PC-9 (cell line): ENCODE measurements around the gene SMPD1. TPM values are rescaled to one million over a fixed set of nuclear protein-coding genes. Genes with fewer than 3 reads are reported as not detected.

ENCODE experiments used
- BruUV-seq: library from RNA; stranded (reverse); fragments of 400-500 nt; replicated peaks from 2 replicates; lab custom pipeline; 2021; lab: Mats Ljungman, UMichigan
- CTCF ChIA-PET: fragments of 300-600 bp; sonication (Branson Sonifier 250); formaldehyde crosslinking; loops from one replicate; lab custom pipeline; 2022; ENCODE audit warnings: antibody characterized with exemption; lab: Charles Lee
- POLR2A ChIA-PET: fragments of 300-600 bp; sonication (Branson Sonifier 250); formaldehyde crosslinking; loops from one replicate; lab custom pipeline; 2022; ENCODE audit warnings: antibody characterized with exemption; ENCODE audit not compliant: unreplicated experiment; lab: Charles Lee
- DNase-seq, 2 experiments: peaks; one replicate each; pipeline versions ENCODE4 v3.0.0 to v3.0.0-alpha.2; 2015 to 2022; ENCODE audit warnings: mixed read lengths in 1 of 2
- H2AFZ ChIP-seq: fragments of 200-600 bp; sonication (generic); 2 replicates; pipeline ENCODE4 v1.8.1; 2017; ENCODE audit warnings: antibody characterized with exemption
- H3F3A ChIP-seq: fragments of 200-600 bp; sonication (generic); 2 replicates; pipeline ENCODE4 v1.8.1; 2017; ENCODE audit warnings: antibody characterized with exemption, mild to moderate bottlenecking, low read depth; ENCODE audit not compliant: insufficient read depth
- H3K27ac ChIP-seq: fragments of 200-600 bp; sonication (generic); 2 replicates; pipeline ENCODE4 v1.6.1; 2016; ENCODE audit warnings: mixed run types
- H3K27me3 ChIP-seq: fragments of 200-600 bp; sonication (generic); 2 replicates; pipeline ENCODE4 v1.6.1; 2016; ENCODE audit warnings: low read depth, mixed run types; ENCODE audit not compliant: insufficient read depth
- H3K36me3 ChIP-seq: fragments of 200-600 bp; sonication (generic); 2 replicates; pipeline ENCODE4 v1.6.1; 2016; ENCODE audit warnings: low read depth, mixed run types
- H3K4me1 ChIP-seq: fragments of 200-600 bp; sonication (generic); replicated peaks from 2 replicates; pipeline ENCODE4 v1.6.1; 2016; ENCODE audit warnings: mixed run types; ENCODE audit not compliant: insufficient read depth
- H3K4me2 ChIP-seq: fragments of 200-600 bp; sonication (generic); 2 replicates; pipeline ENCODE4 v1.6.1; 2017; ENCODE audit warnings: mixed run types
- H3K4me3 ChIP-seq: fragments of 200-600 bp; sonication (generic); 2 replicates; pipeline ENCODE4 v1.6.1; 2016; ENCODE audit warnings: mixed run types
- H3K79me2 ChIP-seq: fragments of 200-600 bp; sonication (generic); 2 replicates; pipeline ENCODE4 v1.6.1; 2017; ENCODE audit warnings: low read depth, mixed run types
- H3K9me2 ChIP-seq: fragments of 200-600 bp; sonication (generic); 2 replicates; pipeline ENCODE4 v1.8.1; 2017; ENCODE audit warnings: mild to moderate bottlenecking; ENCODE audit not compliant: insufficient read depth
- H3K9me3 ChIP-seq: fragments of 200-600 bp; sonication (generic); 2 replicates; pipeline ENCODE4 v1.8.1; 2016; ENCODE audit warnings: low read depth; ENCODE audit not compliant: insufficient read depth
- H4K20me1 ChIP-seq: fragments of 200-600 bp; sonication (generic); 2 replicates; pipeline ENCODE4 v1.8.1; 2017; ENCODE audit not compliant: insufficient read depth
- EZH2 ChIP-seq: fragments of 200-600 bp; sonication (generic); IDR thresholded peaks from 2 replicates; pipeline ENCODE4 v1.8.0; 2017; ENCODE audit warnings: antibody characterized with exemption, low read depth
- intact Hi-C: fragments of 100-400 bp; cut with micrococcal nuclease; formaldehyde crosslinking; loops from one replicate; pipeline ENCODE4 v1.10.0; 2022; ENCODE audit not compliant: unreplicated experiment
- total RNA-seq: library from RNA; stranded (reverse); gene quantifications from 2 replicates; pipeline ENCODE4 v1.2.3, GENCODE V29; 2021
- TF ChIP-seq, protein P1 (sequence below): fragments of 200-600 bp; sonication (generic); conservative IDR thresholded peaks from 2 replicates; pipeline ENCODE4 v1.6.1; 2017; ENCODE audit warnings: mixed run types, antibody characterized with exemption, mild to moderate bottlenecking, moderate library complexity

Gene SMPD1
- total RNA-seq, 1 experiment from 2014 or later = 7.2 TPM

DNA sequence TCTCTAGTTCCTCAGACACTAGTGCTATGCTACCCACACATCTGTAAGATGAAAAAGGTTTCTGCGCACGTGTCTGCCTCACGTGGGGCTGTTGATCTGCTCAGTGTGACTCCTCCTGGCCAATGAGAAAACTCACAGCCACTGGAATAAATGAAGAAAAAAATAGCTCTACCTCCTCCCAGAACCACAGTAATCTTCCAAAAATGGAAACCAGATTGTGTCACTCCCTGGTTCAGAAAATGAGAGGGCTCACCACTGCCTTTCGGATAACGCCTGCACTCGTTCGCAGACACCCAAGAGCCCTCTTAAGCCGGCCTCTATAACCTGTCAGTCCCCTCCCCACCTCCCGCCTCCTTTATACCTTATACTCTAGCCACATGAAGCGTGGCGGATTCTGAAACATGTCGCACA, 23.5 kb downstream of the SMPD1 start:
- Histone ChIP-seq H3K4me1 (no peaks in the 10 kb centered on the region), H3K4me3 (no peak overlapping the region), H3K9me3 (no peaks in the 10 kb centered on the region), H2AFZ (no peak overlapping the region), H3F3A (no peaks in the 10 kb centered on the region), H3K79me2 (no peaks in the 10 kb centered on the region), H3K9me2 (no peaks in the 10 kb centered on the region), H4K20me1 (no peaks in the 10 kb centered on the region), H3K36me3 (no peaks in the 10 kb centered on the region), H3K4me2 (no peak overlapping the region), H3K27ac (no peak overlapping the region), H3K27me3 (no peaks in the 10 kb centered on the region; the same call in 1 of the 2 replicates)
- intact Hi-C loops = no loop called here
- CTCF ChIA-PET = no interaction called here
- no peak for DNase-seq
- POLR2A ChIA-PET = no interaction called here
- no peak for TF ChIP-seq EZH2
- TF ChIP-seq, protein P1, sequence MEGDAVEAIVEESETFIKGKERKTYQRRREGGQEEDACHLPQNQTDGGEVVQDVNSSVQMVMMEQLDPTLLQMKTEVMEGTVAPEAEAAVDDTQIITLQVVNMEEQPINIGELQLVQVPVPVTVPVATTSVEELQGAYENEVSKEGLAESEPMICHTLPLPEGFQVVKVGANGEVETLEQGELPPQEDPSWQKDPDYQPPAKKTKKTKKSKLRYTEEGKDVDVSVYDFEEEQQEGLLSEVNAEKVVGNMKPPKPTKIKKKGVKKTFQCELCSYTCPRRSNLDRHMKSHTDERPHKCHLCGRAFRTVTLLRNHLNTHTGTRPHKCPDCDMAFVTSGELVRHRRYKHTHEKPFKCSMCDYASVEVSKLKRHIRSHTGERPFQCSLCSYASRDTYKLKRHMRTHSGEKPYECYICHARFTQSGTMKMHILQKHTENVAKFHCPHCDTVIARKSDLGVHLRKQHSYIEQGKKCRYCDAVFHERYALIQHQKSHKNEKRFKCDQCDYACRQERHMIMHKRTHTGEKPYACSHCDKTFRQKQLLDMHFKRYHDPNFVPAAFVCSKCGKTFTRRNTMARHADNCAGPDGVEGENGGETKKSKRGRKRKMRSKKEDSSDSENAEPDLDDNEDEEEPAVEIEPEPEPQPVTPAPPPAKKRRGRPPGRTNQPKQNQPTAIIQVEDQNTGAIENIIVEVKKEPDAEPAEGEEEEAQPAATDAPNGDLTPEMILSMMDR = no peak
- no TSS peak for BruUV-seq

DNA sequence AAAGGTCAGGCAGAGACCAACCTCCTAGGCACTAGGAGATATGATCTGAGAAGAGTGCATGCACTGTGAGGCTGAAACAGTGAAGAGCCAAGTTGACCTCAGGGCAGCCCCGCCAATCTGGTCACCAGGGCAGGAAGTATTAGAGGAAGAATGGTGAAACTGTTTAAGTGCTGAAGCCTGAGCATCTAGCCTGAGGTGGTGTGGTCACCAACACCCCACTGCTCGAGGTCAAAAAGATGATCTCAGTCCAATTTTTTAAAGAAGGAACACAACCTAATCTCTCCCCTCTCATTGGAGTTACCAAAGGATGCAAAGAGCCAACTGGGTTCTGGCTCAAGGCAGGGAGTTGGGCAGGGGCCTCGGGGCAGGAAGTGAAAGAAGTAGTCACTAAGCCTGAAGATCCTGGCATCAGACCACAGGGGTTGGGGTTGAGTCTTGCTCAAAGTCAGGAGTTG, 24.6 kb downstream of the SMPD1 start:
- ChIA-PET CTCF (no interaction called here), POLR2A (no interaction called here)
- Histone ChIP-seq H2AFZ (no peak overlapping the region), H3F3A (no peaks in the 10 kb centered on the region), H3K4me3 (no peak overlapping the region), H3K27me3 (peaks cover 5% of the 10 kb centered on the region; the same call in 1 of the 2 replicates), H3K27ac (no peak overlapping the region), H3K4me2 (no peak overlapping the region), H3K9me2 (no peaks in the 10 kb centered on the region), H3K79me2 (no peaks in the 10 kb centered on the region), H3K36me3 (no peaks in the 10 kb centered on the region), H4K20me1 (no peaks in the 10 kb centered on the region), H3K9me3 (no peaks in the 10 kb centered on the region), H3K4me1 (no peaks in the 10 kb centered on the region)
- DNase-seq = no peak
- no TSS peak for BruUV-seq
- intact Hi-C loops = no loop called here
- TF ChIP-seq, protein P1 = no peak
- no peak for TF ChIP-seq EZH2

DNA sequence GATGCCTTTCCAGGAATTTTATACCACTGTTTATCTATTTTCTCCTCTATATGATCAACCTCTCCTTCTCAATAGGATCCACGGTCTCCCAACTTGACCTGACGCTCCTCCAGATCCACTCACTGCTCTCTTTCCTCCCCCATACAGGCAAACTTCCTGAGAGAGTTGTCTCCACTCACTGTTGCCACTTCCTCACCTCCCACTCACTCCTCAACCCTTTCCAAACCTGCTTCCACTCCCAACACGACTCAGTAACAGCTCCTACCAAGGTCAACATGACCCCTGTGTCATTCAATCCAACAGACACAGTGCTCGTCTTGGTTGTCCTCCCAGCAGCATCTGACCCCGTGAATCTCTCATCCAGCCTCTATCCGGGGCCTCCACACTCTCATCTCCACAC, 25.5 kb downstream of the SMPD1 start:
- BruUV-seq = no TSS peak
- Histone ChIP-seq H3K9me2 (no peaks in the 10 kb centered on the region), H3K36me3 (no peaks in the 10 kb centered on the region), H3K4me2 (no peak overlapping the region), H3K9me3 (no peaks in the 10 kb centered on the region), H2AFZ (no peak overlapping the region), H3K79me2 (no peaks in the 10 kb centered on the region), H4K20me1 (no peaks in the 10 kb centered on the region), H3K4me3 (no peak overlapping the region), H3K27ac (no peak overlapping the region), H3K27me3 (peaks cover 12% of the 10 kb centered on the region; the same call in 1 of the 2 replicates), H3K4me1 (no peaks in the 10 kb centered on the region), H3F3A (no peaks in the 10 kb centered on the region)
- TF ChIP-seq EZH2 = no peak
- TF ChIP-seq, protein P1 = no peak
- ChIA-PET POLR2A (no interaction called here), CTCF (no interaction called here)
- intact Hi-C loops = no loop called here
- no peak for DNase-seq
